K562 (cell line): Measurements from ENCODE around the gene ENTPD8. TPM values are rescaled to one million over a fixed set of nuclear protein-coding genes. Genes with fewer than 3 reads are reported as not detected.

Experiments used
- ARHGAP35 ChIP-seq: fragments of 450-650 bp; IDR thresholded peaks from 2 replicates; pipeline ENCODE4 v1.6.1; 2018; ENCODE audit not compliant: partially characterized antibody
- CC2D1A ChIP-seq: fragments of 450-650 bp; IDR thresholded peaks from 2 replicates; pipeline ENCODE4 v1.6.1; 2017; ENCODE audit warnings: mild to moderate bottlenecking
- CHD4 ChIP-seq: fragments of 200-600 bp; sonication (generic); IDR thresholded peaks from 3 replicates; pipeline ENCODE4 v1.6.1; 2012; ENCODE audit warnings: low read depth, mild to moderate bottlenecking, mixed read lengths, low read length, inconsistent platforms; ENCODE audit not compliant: insufficient read depth, insufficient replicate concordance, poor library complexity, severe bottlenecking
- JUNB ChIP-seq: fragments of 450-650 bp; formaldehyde crosslinking; conservative IDR thresholded peaks from 2 replicates; pipeline ENCODE4 v1.4.0; 2020; ENCODE audit warnings: mild to moderate bottlenecking
- KHSRP ChIP-seq: fragments of 450-650 bp; IDR thresholded peaks from 2 replicates; pipeline ENCODE4 v1.6.1; 2017
- KLF13 ChIP-seq: fragments of 450-650 bp; IDR thresholded peaks from 2 replicates; pipeline ENCODE4 v1.6.1; 2016; ENCODE audit warnings: missing genetic modification characterization, low read depth, mild to moderate bottlenecking, missing compliant biosample characterization, moderate library complexity, borderline replicate concordance
- MLLT1 ChIP-seq, 2 experiments: fragments of 450-650 bp; IDR thresholded peaks; 2 replicates each; pipeline ENCODE4 v1.6.1; 2016
- MTF1 ChIP-seq: fragments of 250-450 bp; sonication (Bioruptor Pico); IDR thresholded peaks from 2 replicates; pipeline ENCODE4 v1.9.0; 2021; ENCODE audit warnings: moderate library complexity, mild to moderate bottlenecking, inconsistent platforms, borderline replicate concordance
- NFE2L1 ChIP-seq: fragments of 450-650 bp; IDR thresholded peaks from 2 replicates; pipeline ENCODE4 v1.6.1; 2016; ENCODE audit warnings: missing genetic modification characterization, low read depth, mild to moderate bottlenecking, missing compliant biosample characterization, moderate library complexity, borderline replicate concordance
- NR4A1 ChIP-seq, 2 experiments: fragments of 250-450 bp in 1 of 2; fragments of 450-650 bp in 1 of 2; sonication (Bioruptor Pico) in 1 of 2; IDR thresholded peaks; 2 replicates each; pipeline versions ENCODE4 v1.4.0 to v1.6.1; 2016 to 2020; ENCODE audit warnings: mild to moderate bottlenecking in 2 of 2, missing compliant biosample characterization in 1 of 2, missing genetic modification characterization in 1 of 2, moderate library complexity in 1 of 2
- PCBP1 ChIP-seq: fragments of 200-400 bp; formaldehyde crosslinking; IDR thresholded peaks from 2 replicates; pipeline ENCODE4 v1.6.1; 2018; ENCODE audit warnings: mild to moderate bottlenecking, low read depth, low read length; ENCODE audit not compliant: poor library complexity, severe bottlenecking
- RCOR1 ChIP-seq, 2 experiments: IDR thresholded peaks; 2 replicates each; pipeline ENCODE4 v1.6.1; 2012; ENCODE audit warnings: low read depth in 2 of 2, low read length in 2 of 2, borderline replicate concordance in 1 of 2, improper control_type of control experiment in 1 of 2
- SETDB1 ChIP-seq: IDR thresholded peaks from one replicate; pipeline ENCODE4 v1.6.1; 2012; ENCODE audit warnings: low read length, control low read depth, inconsistent platforms
- SFPQ ChIP-seq: fragments of 200-400 bp; formaldehyde crosslinking; IDR thresholded peaks from 2 replicates; pipeline ENCODE4 v1.6.1; 2017; ENCODE audit warnings: mild to moderate bottlenecking, low read depth, low read length, moderate library complexity
- SIN3A ChIP-seq, 2 experiments: fragments of 150-350 bp in 1 of 2; IDR thresholded peaks; 2 replicates each; pipeline ENCODE4 v1.6.1; 2011 to 2016; ENCODE audit warnings: borderline replicate concordance in 2 of 2, low read depth in 2 of 2, low read length in 2 of 2, mild to moderate bottlenecking in 2 of 2, moderate library complexity in 2 of 2; ENCODE audit not compliant: control insufficient read depth in 1 of 2
- SMARCC2 ChIP-seq: fragments of 450-650 bp; IDR thresholded peaks from 2 replicates; pipeline ENCODE4 v1.6.1; 2017; ENCODE audit warnings: antibody characterized with exemption, moderate library complexity, mild to moderate bottlenecking, low read depth
- SNIP1 ChIP-seq: fragments of 450-650 bp; IDR thresholded peaks from 2 replicates; pipeline ENCODE4 v1.7.1; 2017; ENCODE audit warnings: low read depth, mild to moderate bottlenecking
- SNRNP70 ChIP-seq: fragments of 200-400 bp; formaldehyde crosslinking; optimal IDR thresholded peaks from 2 replicates; pipeline ENCODE3; 2017; ENCODE audit warnings: low read depth, low read length
- TBL1XR1 ChIP-seq, 2 experiments: IDR thresholded peaks; 2 replicates each; pipeline ENCODE4 v1.6.1; 2012; ENCODE audit warnings: improper control_type of control experiment in 2 of 2, low read length in 2 of 2, mild to moderate bottlenecking in 1 of 2
- USF2 ChIP-seq: sonication (generic); formaldehyde crosslinking; IDR thresholded peaks from 2 replicates; pipeline ENCODE4 v1.5.0; 2020; ENCODE audit warnings: missing genetic modification reagents
- ZBTB26 ChIP-seq: fragments of 450-650 bp; formaldehyde crosslinking; IDR thresholded peaks from 2 replicates; pipeline ENCODE4 v1.4.0; 2022; ENCODE audit warnings: missing genetic modification characterization
- polyA plus RNA-seq, 8 experiments: library from polyadenylated mRNA; depleted of rRNA in 4 of 8; stranded (reverse) in 5 of 8; unstranded in 3 of 8; fragments of >200 nt; fragmentation: Nextera tagmentation in 2 of 8; fragmentation: Illumina TruSeq in 1 of 8; extraction: Ambion mirVana in 2 of 8; extraction: Trizol in 1 of 8; gene quantifications; 2 replicates each; pipeline versions ENCODE4 v1.2.1 to v1.2.3, GENCODE V29; 2011 to 2014; ENCODE audit warnings: inconsistent platforms in 1 of 8, missing spikeins in 1 of 8
- total RNA-seq, 7 experiments: library from RNA; depleted of rRNA in 6 of 7; stranded (reverse); fragments of >200 nt in 6 of 7; fragmentation: Illumina TruSeq in 2 of 7; extraction: Trizol in 2 of 7; gene quantifications; 2 replicates each; pipeline versions ENCODE4 v1.2.1 to v1.2.3, GENCODE V29; 2011 to 2021; ENCODE audit warnings: low replicate concordance in 1 of 7

ENTPD8 gene
- total and polyA plus RNA-seq, 9 of the 15 experiments (the other 6 are each of a cell fraction or from before 2014, with no cell fraction given), result 0.06 to 0.27 (median 0.19) TPM; not detected in 5

- TF ChIP-seq NR4A1 (CRISPR knock-in tag; IDR thresholded peaks at IDR 0.05) (no peak), NR4A1 (tag; IDR thresholded peaks at IDR 0.05) (peak; percentile 79; the same call in 1 of the 2 replicates), TBL1XR1 (IDR thresholded peaks at IDR 0.05; ENCODE audit: low read length in 2 of 2) (no peak), CC2D1A (no peak), SFPQ (no peak), CHD4 (no peak), NFE2L1 (tag) (peak; percentile 96), SETDB1 (peak; percentile 49), SMARCC2 (0 out of 2 replicates have a peak, but pooled peaks have one; percentile 69), USF2 (CRISPR knock-in tag) (peak; percentile 88), JUNB (0 out of 2 replicates have a peak, but pooled peaks have one; percentile 56), KLF13 (tag) (0 out of 2 replicates have a peak, but pooled peaks have one; percentile 21), ARHGAP35 (no peak), SIN3A (IDR thresholded peaks at IDR 0.05; ENCODE audit: borderline replicate concordance in 2 of 2, control insufficient read depth in 1 of 2, low read depth in 2 of 2, low read length in 2 of 2) (no peak), SNRNP70 (no peak), PCBP1 (no peak), MLLT1 (IDR thresholded peaks at IDR 0.05) (no peak), RCOR1 (IDR thresholded peaks at IDR 0.05; ENCODE audit: borderline replicate concordance in 1 of 2, low read depth in 2 of 2, low read length in 2 of 2) (peak in 1 of 2 experiments; percentile 89; a peak in 2 of 4 replicates), ZBTB26 (no peak), SNIP1 (no peak), MTF1 (0 out of 2 replicates have a peak, but pooled peaks have one; percentile 3), KHSRP (no peak)
These were observed 41.1 kb upstream of the ENTPD8 start (continued) for GRCh38 chr9:137482094-137482781.
